T-cell (primary cell): ENCODE measurements around the gene ST7. TPM values are rescaled to one million over a fixed set of nuclear protein-coding genes. Genes with fewer than 3 reads are reported as not detected.
A peak's percentile ranks its signal among the peaks of the same experiment; 100 is the strongest.

Source experiments
- ATAC-seq, 4 experiments: fragments of 200-7000 bp in 3 of 4; fragments of 150-1000 bp in 1 of 4; cut with Tn5 transposase; replicated peaks in 1 of 4; 1 replicate in 3 of 4; 2 replicates in 1 of 4; pipeline ENCODE4 v1.10.0; 2021; ENCODE audit warnings: moderate library complexity in 3 of 4, mild to moderate bottlenecking in 2 of 4, moderate number of reproducible peaks in 1 of 4
- CTCF ChIA-PET, 2 donors: fragments of 300-600 bp; sonication (Branson Sonifier 250); formaldehyde crosslinking; loops; one replicate each; lab custom pipeline; 2022; ENCODE audit warnings: antibody characterized with exemption in 2 of 2; lab: Charles Lee
- POLR2A ChIA-PET, 2 donors: fragments of 300-600 bp; sonication (Branson Sonifier 250); formaldehyde crosslinking; loops; one replicate each; lab custom pipeline; 2022; ENCODE audit warnings: antibody characterized with exemption in 2 of 2; lab: Charles Lee
- DNase-seq, 35 experiments: peaks; one replicate each; pipeline versions ENCODE4 v3.0.0 to v3.0.0-alpha.2; 2013 to 2023
- H3K27ac ChIP-seq: one replicate; pipeline ENCODE4 v1.5.1; 2013; ENCODE audit warnings: low read length
- H3K27me3 ChIP-seq, 2 experiments: replicated peaks in 1 of 2; 1 replicate in 1 of 2; 2 replicates in 1 of 2; pipeline versions ENCODE4 v1.6.1 to v1.7.0; 2013; ENCODE audit warnings: low read length in 1 of 2, mixed read lengths in 1 of 2; ENCODE audit not compliant: control insufficient read depth in 2 of 2, insufficient read depth in 2 of 2; ENCODE audit errors: extremely low read depth in 1 of 2
- H3K36me3 ChIP-seq, 2 donors: 1 replicate in 1 of 2; 2 replicates in 1 of 2; pipeline versions ENCODE4 v1.6.1 to v1.7.0; 2013; ENCODE audit warnings: low read length in 1 of 2; ENCODE audit not compliant: control insufficient read depth in 2 of 2, insufficient read depth in 1 of 2; ENCODE audit errors: extremely low read depth in 1 of 2
- H3K4me1 ChIP-seq, 2 experiments: 1 replicate in 1 of 2; 2 replicates in 1 of 2; pipeline versions ENCODE4 v1.6.1 to v1.7.0; 2013; ENCODE audit warnings: low read length in 2 of 2, mixed read lengths in 1 of 2; ENCODE audit not compliant: insufficient read depth in 2 of 2, control insufficient read depth in 1 of 2; ENCODE audit errors: extremely low read depth in 1 of 2
- H3K4me3 ChIP-seq, 2 donors: 1 replicate in 1 of 2; 2 replicates in 1 of 2; pipeline versions ENCODE4 v1.5.1 to v1.7.0; 2013; ENCODE audit warnings: mild to moderate bottlenecking in 2 of 2, low read length in 1 of 2, moderate library complexity in 1 of 2; ENCODE audit not compliant: control insufficient read depth in 1 of 2; ENCODE audit errors: extremely low read depth in 1 of 2
- H3K9me3 ChIP-seq: 2 replicates; pipeline ENCODE4 v1.7.0; 2013
- H3K27ac Mint-ChIP-seq, 2 donors: one replicate each; pipeline ENCODE4 v1.8.0; 2020 to 2021; ENCODE audit warnings: mild to moderate bottlenecking in 2 of 2, mixed read lengths in 2 of 2
- H3K27me3 Mint-ChIP-seq, 2 donors: one replicate each; pipeline ENCODE4 v1.8.0; 2021 to 2022; ENCODE audit warnings: mixed read lengths in 2 of 2
- H3K36me3 Mint-ChIP-seq: one replicate; pipeline ENCODE4 v1.8.0; 2021; ENCODE audit warnings: mixed read lengths
- H3K4me1 Mint-ChIP-seq, 3 donors: one replicate each; pipeline ENCODE4 v1.8.0; 2020 to 2022; ENCODE audit warnings: mixed read lengths in 3 of 3, mild to moderate bottlenecking in 1 of 3
- H3K4me3 Mint-ChIP-seq, 3 donors: one replicate each; pipeline ENCODE4 v1.8.0; 2020 to 2022; ENCODE audit warnings: mild to moderate bottlenecking in 3 of 3, mixed read lengths in 3 of 3, moderate library complexity in 3 of 3
- H3K9me3 Mint-ChIP-seq, 3 donors: one replicate each; pipeline ENCODE4 v1.8.0; 2020 to 2022; ENCODE audit warnings: mixed read lengths in 3 of 3
- WGBS: methylation state at CpG from one replicate; pipeline ENCODE4 v1.1.5; 2013; ENCODE audit warnings: missing lambda C conversion rate; ENCODE audit not compliant: insufficient coverage; 5-methylcytosine and 5-hydroxymethylcytosine counted together
- total RNA-seq, 35 experiments: library from RNA in 6 of 35; stranded (reverse) in 6 of 35; fragments of 120-200 nt in 1 of 35; gene quantifications; one replicate each; pipeline versions ENCODE4 v1.2.1 to v1.2.4 and lab custom pipeline; 2013 to 2026

ST7 gene
- total RNA-seq, 5 donors from 2014 or later (not counting 1 experiment from before 2014, with no cell fraction given), result 3.3 to 6.1 (median 4.4) TPM

GRCh38 chr7:116948934-116949333 lies 4.4 kb upstream of the ST7 start:
- ChIA-PET POLR2A (interaction anchor here in 1 of 2 donors (0.7 kb wide), 1 partner anchor 112 kb away, joined by 4 read pairs; no protein-coding TSS in a partner anchor), CTCF (no interaction called here)
- peaks cover 0 to 2% of the 10 kb centered on the region in 2 experiments for H3K27me3 ChIP-seq
- Mint-ChIP-seq H3K27me3 (no peaks in the 10 kb centered on the region), H3K27ac (no peak overlapping the region), H3K36me3 (no peaks in the 10 kb centered on the region), H3K4me1 (peaks cover 0 to 5% (median 4%) of the 10 kb centered on the region in 3 donors), H3K9me3 (no peaks in the 10 kb centered on the region), H3K4me3 (no peak overlapping the region)
- no peak overlapping the region for H3K27ac ChIP-seq
- peaks cover 0 to 5% of the 10 kb centered on the region in 2 experiments for H3K4me1 ChIP-seq
- H3K9me3 ChIP-seq, result no peaks in the 10 kb centered on the region
- DNase-seq (no peak), ATAC-seq (no peak)
- no peak overlapping the region for H3K4me3 ChIP-seq
- WGBS, result 88% methylated on average over 3 of the region's 3 CpGs
- no peaks in the 10 kb centered on the region for H3K36me3 ChIP-seq

GRCh38 chr7:116949941-116950801 lies 3.1 kb upstream of the ST7 start:
- ChIA-PET POLR2A (no interaction called here), CTCF (no interaction called here)
- H3K27ac ChIP-seq, result no peak overlapping the region
- H3K36me3 ChIP-seq, result no peaks in the 10 kb centered on the region
- peaks cover 0 to 2% of the 10 kb centered on the region in 2 experiments for H3K27me3 ChIP-seq
- DNase-seq, result no peak
- no peak for ATAC-seq
- H3K4me1 Mint-ChIP-seq, result peaks cover 11 to 15% (median 15%) of the 10 kb centered on the region in 3 donors
- H3K4me3 ChIP-seq, result no peak overlapping the region
- 92% methylated on average over 7 of the region's 9 CpGs for WGBS
- H3K27ac Mint-ChIP-seq, result no peak overlapping the region
- no peak overlapping the region for H3K4me3 Mint-ChIP-seq
- no peaks in the 10 kb centered on the region for H3K27me3 Mint-ChIP-seq
- H3K4me1 ChIP-seq, result peaks cover 0 to 9% of the 10 kb centered on the region in 2 experiments
- no peaks in the 10 kb centered on the region for H3K9me3 Mint-ChIP-seq
- H3K36me3 Mint-ChIP-seq, result no peaks in the 10 kb centered on the region
- H3K9me3 ChIP-seq, result no peaks in the 10 kb centered on the region

GRCh38 chr7:116950889-116951351 lies 2.4 kb upstream of the ST7 start:
- Histone ChIP-seq H3K9me3 (no peaks in the 10 kb centered on the region), H3K4me1 (peaks cover 0 to 9% of the 10 kb centered on the region in 2 experiments), H3K4me3 (no peak overlapping the region), H3K36me3 (no peaks in the 10 kb centered on the region), H3K27ac (no peak overlapping the region), H3K27me3 (peaks cover 0 to 2% of the 10 kb centered on the region in 2 experiments)
- 82% methylated on average over 3 of the region's 5 CpGs for WGBS
- POLR2A ChIA-PET, result no interaction called here
- CTCF ChIA-PET, result no interaction called here
- peaks cover 18 to 22% (median 21%) of the 10 kb centered on the region in 3 donors for H3K4me1 Mint-ChIP-seq
- no peak for ATAC-seq
- no peaks in the 10 kb centered on the region for H3K36me3 Mint-ChIP-seq
- no peaks in the 10 kb centered on the region for H3K27me3 Mint-ChIP-seq
- no peak overlapping the region for H3K4me3 Mint-ChIP-seq
- H3K27ac Mint-ChIP-seq, result no peak overlapping the region
- H3K9me3 Mint-ChIP-seq, result no peaks in the 10 kb centered on the region
- DNase-seq, result no peak

GRCh38 chr7:116951366-116952292 lies 1.7 kb upstream of the ST7 start:
- H3K27me3 ChIP-seq, result peaks cover 0 to 2% of the 10 kb centered on the region in 2 experiments
- 98% methylated on average over 10 of the region's 17 CpGs for WGBS
- H3K36me3 ChIP-seq, result no peaks in the 10 kb centered on the region
- ATAC-seq, result no peak
- Mint-ChIP-seq H3K4me1 (peaks cover 18 to 29% (median 22%) of the 10 kb centered on the region in 3 donors), H3K36me3 (no peaks in the 10 kb centered on the region), H3K27me3 (no peaks in the 10 kb centered on the region), H3K9me3 (no peaks in the 10 kb centered on the region), H3K27ac (no peak overlapping the region), H3K4me3 (peak overlapping the region in 2 of 3 donors; percentile 7 to 85)
- H3K9me3 ChIP-seq, result no peaks in the 10 kb centered on the region
- POLR2A ChIA-PET, result no interaction called here
- H3K4me1 ChIP-seq, result peaks cover 0 to 9% of the 10 kb centered on the region in 2 experiments
- no peak overlapping the region for H3K27ac ChIP-seq
- no peak for DNase-seq
- H3K4me3 ChIP-seq, result no peak overlapping the region
- CTCF ChIA-PET, result interaction anchor here (0.6 to 1.5 kb wide), 4 partner anchors 19 to 287 kb away, joined by 3 to 5 read pairs (median 4); no protein-coding TSS in a partner anchor

GRCh38 chr7:116952635-116953371 lies 498 bp upstream of the ST7 start:
- Mint-ChIP-seq H3K9me3 (no peaks in the 10 kb centered on the region), H3K4me1 (peaks cover 18 to 29% (median 22%) of the 10 kb centered on the region in 3 donors), H3K4me3 (peak overlapping the region; percentile 79 to 85 (median 81)), H3K27me3 (no peaks in the 10 kb centered on the region), H3K36me3 (no peaks in the 10 kb centered on the region), H3K27ac (peak overlapping the region; percentile 63 to 76)
- WGBS, result 12% methylated on average over 5 of the region's 25 CpGs
- Histone ChIP-seq H3K4me3 (peak overlapping the region; percentile 78 to 98), H3K9me3 (no peaks in the 10 kb centered on the region), H3K36me3 (no peaks in the 10 kb centered on the region), H3K27ac (peak overlapping the region; percentile 79), H3K4me1 (peaks cover 0 to 9% of the 10 kb centered on the region in 2 experiments), H3K27me3 (no peaks in the 10 kb centered on the region)
- POLR2A ChIA-PET, result no interaction called here
- CTCF ChIA-PET, result interaction anchor here (0.5 to 1.6 kb wide), 7 partner anchors 20 to 286 kb away, joined by 3 to 5 read pairs (median 3); no protein-coding TSS in a partner anchor
- DNase-seq (peak in 2 of 35 experiments; percentile 8 to 9), ATAC-seq (no peak)
